ENCODE measurements around the gene SOS1.

Gene SOS1

GRCh38 chr2:38978908-38979307 lies 141.9 kb downstream of the SOS1 start:
- no peaks in the 10 kb centered on the region for H3K9me2 ChIP-seq (replicated peaks; ENCODE audit: control insufficient read depth, low read length)
- H3F3A ChIP-seq (ENCODE audit: control insufficient read depth, insufficient read depth) = no peaks in the 10 kb centered on the region
- TF ChIP-seq EZH2phosphoT487 (IDR thresholded peaks at IDR 0.05; ENCODE audit: borderline replicate concordance, low read length) (no peak), CTCF (IDR thresholded peaks at IDR 0.05; ENCODE audit: low read depth, low read length, poor library complexity, severe bottlenecking) (no peak)
- H3K36me3 ChIP-seq (ENCODE audit: control insufficient read depth, low read length) = peaks cover under 1% of the 10 kb centered on the region
- no peaks in the 10 kb centered on the region for H3K9me3 ChIP-seq (ENCODE audit: control insufficient read depth, insufficient read depth, low read length)
- H3K27me3 ChIP-seq (ENCODE audit: control insufficient read depth, low read length) = no peaks in the 10 kb centered on the region
- no peaks in the 10 kb centered on the region for H3K4me1 ChIP-seq (ENCODE audit: control insufficient read depth, low read length)
- H4K20me1 ChIP-seq (ENCODE audit: control insufficient read depth, insufficient read depth, low read depth, low read length) = no peaks in the 10 kb centered on the region
- H3K79me2 ChIP-seq (ENCODE audit: control insufficient read depth, low read length) = no peaks in the 10 kb centered on the region
- no peak overlapping the region for H3K4me3 ChIP-seq (ENCODE audit: low read length)
- H3K4me2 ChIP-seq (ENCODE audit: low read length) = no peak overlapping the region
- no peak overlapping the region for H3K27ac ChIP-seq (ENCODE audit: low read depth, low read length)

- H3F3A ChIP-seq (ENCODE audit: control insufficient read depth, insufficient read depth) = no peaks in the 10 kb centered on the region
- TF ChIP-seq CTCF (IDR thresholded peaks at IDR 0.05; ENCODE audit: low read depth, low read length, poor library complexity, severe bottlenecking) (no peak), EZH2phosphoT487 (IDR thresholded peaks at IDR 0.05; ENCODE audit: borderline replicate concordance, low read length) (no peak)
- no peaks in the 10 kb centered on the region for H3K9me2 ChIP-seq (replicated peaks; ENCODE audit: control insufficient read depth, low read length)
- H3K4me2 ChIP-seq (ENCODE audit: low read length) = no peak overlapping the region
- no peak overlapping the region for H3K4me3 ChIP-seq (ENCODE audit: low read length)
- H3K27me3 ChIP-seq (ENCODE audit: control insufficient read depth, low read length) = no peaks in the 10 kb centered on the region
- no peaks in the 10 kb centered on the region for H4K20me1 ChIP-seq (ENCODE audit: control insufficient read depth, insufficient read depth, low read depth, low read length)
- no peaks in the 10 kb centered on the region for H3K4me1 ChIP-seq (ENCODE audit: control insufficient read depth, low read length)
- H3K79me2 ChIP-seq (ENCODE audit: control insufficient read depth, low read length) = no peaks in the 10 kb centered on the region
- H3K9me3 ChIP-seq (ENCODE audit: control insufficient read depth, insufficient read depth, low read length) = no peaks in the 10 kb centered on the region
- no peak overlapping the region for H3K27ac ChIP-seq (ENCODE audit: low read depth, low read length)
- H3K36me3 ChIP-seq (ENCODE audit: control insufficient read depth, low read length) = no peaks in the 10 kb centered on the region
These were observed 142.5 kb downstream of the SOS1 start for GRCh38 chr2:38978296-38978903.

- Histone ChIP-seq H3K4me3 (ENCODE audit: low read length) (no peak overlapping the region), H3K27ac (ENCODE audit: low read depth, low read length) (no peak overlapping the region), H3K79me2 (ENCODE audit: control insufficient read depth, low read length) (no peaks in the 10 kb centered on the region), H4K20me1 (ENCODE audit: control insufficient read depth, insufficient read depth, low read depth, low read length) (no peaks in the 10 kb centered on the region), H3K36me3 (ENCODE audit: control insufficient read depth, low read length) (no peaks in the 10 kb centered on the region), H3F3A (ENCODE audit: control insufficient read depth, insufficient read depth) (no peaks in the 10 kb centered on the region), H3K27me3 (ENCODE audit: control insufficient read depth, low read length) (no peaks in the 10 kb centered on the region), H3K9me3 (ENCODE audit: control insufficient read depth, insufficient read depth, low read length) (no peaks in the 10 kb centered on the region), H3K4me1 (ENCODE audit: control insufficient read depth, low read length) (no peaks in the 10 kb centered on the region), H3K4me2 (ENCODE audit: low read length) (no peak overlapping the region), H3K9me2 (replicated peaks; ENCODE audit: control insufficient read depth, low read length) (no peaks in the 10 kb centered on the region)
- TF ChIP-seq EZH2phosphoT487 (IDR thresholded peaks at IDR 0.05; ENCODE audit: borderline replicate concordance, low read length) = no peak
These were observed 143.8 kb downstream of the SOS1 start for GRCh38 chr2:38977047-38977446.

- Histone ChIP-seq H3K9me3 (ENCODE audit: control insufficient read depth, insufficient read depth, low read length) (no peaks in the 10 kb centered on the region), H3K27ac (ENCODE audit: low read depth, low read length) (no peak overlapping the region), H3K27me3 (ENCODE audit: control insufficient read depth, low read length) (no peaks in the 10 kb centered on the region), H3K4me3 (ENCODE audit: low read length) (no peak overlapping the region), H3F3A (ENCODE audit: control insufficient read depth, insufficient read depth) (no peaks in the 10 kb centered on the region), H3K4me1 (ENCODE audit: control insufficient read depth, low read length) (no peaks in the 10 kb centered on the region), H3K4me2 (ENCODE audit: low read length) (no peak overlapping the region), H4K20me1 (ENCODE audit: control insufficient read depth, insufficient read depth, low read depth, low read length) (no peaks in the 10 kb centered on the region), H3K9me2 (replicated peaks; ENCODE audit: control insufficient read depth, low read length) (no peaks in the 10 kb centered on the region), H3K36me3 (ENCODE audit: control insufficient read depth, low read length) (no peaks in the 10 kb centered on the region), H3K79me2 (ENCODE audit: control insufficient read depth, low read length) (no peaks in the 10 kb centered on the region)
- no peak for TF ChIP-seq CTCF (IDR thresholded peaks at IDR 0.05; ENCODE audit: low read depth, low read length, poor library complexity, severe bottlenecking)
- no peak for TF ChIP-seq EZH2phosphoT487 (IDR thresholded peaks at IDR 0.05; ENCODE audit: borderline replicate concordance, low read length)
These were observed 145.8 kb downstream of the SOS1 start for GRCh38 chr2:38975042-38975441.
